Stimulated activated CD4-positive, alpha-beta T cell treated with anti-CD3 and anti-CD28 coated beads, Interleukin-1b, Interleukin-23, amount 100 ng/mL, for 24 hours (primary cell): ENCODE measurements around the gene DBN1.
A peak's percentile ranks its signal among the peaks of the same experiment; 100 is the strongest.

Source experiments
- DNase-seq, 4 experiments: peaks; one replicate each; pipeline ENCODE4 v3.0.0-alpha.2; 2020; ENCODE audit warnings: low read depth in 4 of 4, low spot score in 1 of 4

Gene DBN1

DNA sequence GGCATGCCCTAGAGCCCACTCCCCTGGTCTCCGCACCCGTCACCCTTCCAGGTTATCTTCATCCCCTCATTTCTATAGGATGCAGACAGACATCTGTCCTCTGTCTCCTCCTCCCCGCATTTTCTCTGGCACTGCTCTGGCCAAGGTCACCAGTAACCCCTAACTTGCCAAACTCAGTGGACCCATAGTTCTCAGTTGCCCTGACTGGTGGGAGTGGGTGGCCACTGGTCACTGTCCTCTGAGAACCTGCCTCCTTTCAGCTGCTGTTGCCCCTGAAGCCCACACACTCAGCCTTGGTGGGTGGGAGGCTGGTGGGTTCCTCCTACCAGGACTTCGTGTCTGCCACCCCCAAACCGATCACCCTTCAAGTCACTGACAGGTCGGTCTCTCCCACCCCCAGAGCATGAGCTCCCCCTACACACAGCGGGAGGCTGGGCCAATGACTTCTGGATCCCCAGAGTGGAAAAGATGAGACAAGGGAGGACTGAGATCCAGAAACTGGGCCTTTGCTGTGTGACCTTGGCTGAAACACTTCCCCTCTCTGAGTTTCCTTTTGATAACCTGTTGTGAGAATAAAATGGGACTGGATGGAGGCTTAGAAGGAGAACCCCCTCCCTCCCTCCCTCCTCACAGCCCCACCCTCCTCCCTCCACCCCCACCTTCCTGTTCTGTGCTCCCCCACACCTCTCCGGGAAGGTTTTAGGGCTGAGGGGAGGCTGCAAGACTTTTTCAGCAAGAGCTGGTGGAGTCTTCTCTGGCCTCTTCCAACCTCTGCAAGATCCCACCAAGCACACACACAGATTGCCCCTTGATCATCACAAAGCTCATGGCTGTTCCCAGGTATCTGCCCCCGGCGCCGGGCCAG is 2.4 kb upstream of the DBN1 start:
- no peak for DNase-seq

DNA sequence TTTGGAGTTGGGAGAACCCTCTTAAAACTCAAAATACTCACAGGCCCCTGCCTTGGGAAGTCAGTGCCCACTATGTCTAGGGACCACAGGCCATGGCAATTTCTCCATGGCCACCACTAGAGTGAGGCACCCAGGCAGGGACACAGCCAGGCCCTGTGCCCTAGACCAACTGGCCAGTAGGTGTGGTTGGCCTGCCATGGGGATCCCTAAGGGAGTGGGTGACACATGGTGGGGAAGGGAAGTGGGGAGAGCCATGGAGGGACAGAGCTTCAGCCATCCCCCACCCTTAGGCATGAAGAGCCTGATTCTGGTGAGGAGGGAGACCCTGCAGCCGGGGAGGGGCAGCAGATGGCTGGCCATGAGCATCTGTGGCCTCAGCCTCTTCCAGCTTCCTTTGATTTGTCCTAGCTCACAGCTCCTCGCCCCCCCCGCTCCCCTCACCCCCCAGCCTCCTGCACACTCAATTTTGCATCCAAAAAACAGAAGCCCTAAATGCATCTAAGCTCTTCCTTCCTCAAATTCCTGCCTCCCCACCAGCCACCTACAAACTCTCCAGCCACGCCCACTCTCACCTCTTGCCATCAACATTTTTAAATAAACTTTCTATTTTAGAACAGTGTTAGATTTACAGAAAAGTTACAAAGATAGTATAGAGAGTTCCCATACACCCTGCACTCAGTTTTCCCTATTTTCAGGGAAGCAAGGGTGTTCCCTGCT is 1.6 kb upstream of the DBN1 start:
- DNase-seq: no peak

GRCh38 chr5:177474002-177474476 is 605 bp upstream of the DBN1 start:
- DNase-seq: no peak

DNA sequence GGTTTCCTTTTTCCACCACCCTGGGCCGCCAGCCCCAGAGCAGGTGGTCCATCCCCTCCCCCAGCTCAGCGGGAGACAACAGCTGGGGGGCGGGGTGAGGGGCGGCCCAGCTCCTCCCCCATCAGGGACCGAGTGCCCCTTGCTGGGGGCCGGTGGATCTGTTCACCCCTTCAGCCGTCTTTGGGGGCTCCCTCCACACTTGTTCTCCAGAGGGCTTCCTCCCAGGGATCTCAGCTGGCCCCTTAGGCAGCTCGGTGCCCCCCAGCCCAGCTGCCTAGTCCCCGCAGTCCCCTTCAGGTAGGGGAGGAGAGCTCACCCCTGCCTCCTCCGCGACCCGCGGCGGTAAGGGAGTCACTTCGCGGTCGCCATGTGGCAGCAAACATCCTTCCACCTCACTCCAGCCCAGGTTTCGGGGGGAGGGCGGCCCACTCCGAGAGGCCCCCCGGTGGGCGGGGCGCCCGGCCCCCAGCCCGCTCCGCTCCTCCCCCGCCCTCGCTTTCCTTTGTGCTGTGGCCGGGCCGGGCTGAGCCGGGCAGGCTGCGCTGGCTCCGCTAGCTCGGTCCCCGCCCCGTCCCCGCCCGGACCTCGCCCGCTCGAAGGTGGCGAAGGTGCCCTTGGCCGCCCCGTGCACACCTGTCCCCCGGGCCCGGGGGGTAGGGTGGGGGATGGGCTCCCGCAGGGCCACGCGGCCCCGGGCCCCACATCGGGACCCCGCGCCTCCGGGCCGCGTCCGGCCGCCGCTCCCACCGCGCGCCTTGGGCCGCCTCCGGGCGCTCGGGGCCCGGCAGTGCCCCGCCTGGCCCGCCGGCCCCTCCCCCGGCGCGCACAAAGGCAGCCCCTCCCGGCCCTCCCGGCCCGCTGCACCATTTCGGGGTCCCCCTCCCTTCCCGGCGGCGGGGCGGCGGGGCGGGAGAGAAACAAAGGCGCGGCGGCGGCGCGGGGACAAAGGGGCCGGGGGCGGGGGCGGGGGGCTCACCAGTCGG is 683 bp downstream of the DBN1 start:
- DNase-seq: peak in 1 of 4 experiments; percentile 58

GRCh38 chr5:177471610-177472356 is 1.7 kb downstream of the DBN1 start:
- no peak for DNase-seq

GRCh38 chr5:177470759-177471536 is 2.5 kb downstream of the DBN1 start:
- no peak for DNase-seq

DNA sequence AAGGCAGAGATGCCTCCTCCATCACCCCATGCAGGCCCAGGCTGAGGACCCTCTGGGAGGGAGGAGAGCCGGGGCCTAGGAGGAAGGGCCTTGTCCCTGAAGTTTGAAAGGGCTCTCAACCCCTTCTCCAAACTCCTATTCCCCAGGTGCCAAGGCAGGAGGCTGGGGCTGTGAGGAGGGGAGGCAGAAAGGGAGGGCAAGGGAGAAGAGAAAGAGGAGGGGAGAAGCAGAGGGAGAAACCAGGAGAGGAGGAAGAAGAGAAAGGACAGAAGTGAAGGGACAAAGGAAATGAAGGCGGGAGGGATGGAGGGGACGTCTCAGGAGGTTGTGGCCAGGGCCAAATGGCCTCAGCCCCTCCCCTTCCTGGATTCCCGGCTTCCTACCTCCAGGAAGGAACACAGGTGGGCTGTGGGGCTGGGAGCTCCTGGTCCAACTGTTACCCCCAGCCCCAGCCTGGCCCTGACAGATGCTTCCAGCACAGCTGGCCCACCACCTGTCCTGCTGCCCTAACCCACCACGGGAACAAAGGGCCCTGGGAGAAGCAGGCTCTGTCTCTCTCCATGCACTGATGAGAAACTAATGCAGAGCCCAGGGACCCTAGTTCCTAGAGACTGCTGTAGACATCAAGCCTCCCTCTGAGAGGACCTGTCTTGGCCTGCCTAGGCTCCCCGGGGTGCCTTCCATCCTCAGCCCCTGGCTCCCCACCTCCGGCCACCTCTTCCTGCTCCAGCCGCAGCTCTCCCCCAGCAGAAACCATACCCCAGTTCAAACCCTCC is 3.5 kb downstream of the DBN1 start:
- DNase-seq: no peak

- no peak for DNase-seq
These were observed 4.5 kb downstream of the DBN1 start for GRCh38 chr5:177468685-177469628.

- no peak for DNase-seq
These were observed 5.1 kb downstream of the DBN1 start for GRCh38 chr5:177468329-177468684.

DNA sequence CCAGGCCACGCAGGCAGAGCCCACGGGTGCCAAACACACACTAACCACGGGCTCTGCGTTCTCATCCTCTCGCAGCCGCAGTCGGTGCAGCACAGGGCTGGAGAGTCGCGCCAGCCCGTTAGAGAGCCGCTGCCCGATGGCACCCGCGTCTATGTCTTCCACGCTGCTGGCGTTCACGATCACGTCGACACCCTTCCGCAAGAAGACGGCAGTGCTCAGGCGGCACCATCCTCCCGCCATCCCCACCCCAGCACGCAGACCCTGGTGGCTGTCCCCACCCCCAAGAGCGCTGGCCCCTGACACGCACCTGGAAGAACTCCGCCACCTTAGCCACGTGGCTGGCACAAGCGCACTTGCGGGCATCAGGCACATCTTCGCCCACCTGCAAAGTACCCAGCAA is 6.0 kb downstream of the DBN1 start:
- no peak for DNase-seq

- DNase-seq: no peak
These were observed 6.6 kb downstream of the DBN1 start for GRCh38 chr5:177466861-177467260.

DNA sequence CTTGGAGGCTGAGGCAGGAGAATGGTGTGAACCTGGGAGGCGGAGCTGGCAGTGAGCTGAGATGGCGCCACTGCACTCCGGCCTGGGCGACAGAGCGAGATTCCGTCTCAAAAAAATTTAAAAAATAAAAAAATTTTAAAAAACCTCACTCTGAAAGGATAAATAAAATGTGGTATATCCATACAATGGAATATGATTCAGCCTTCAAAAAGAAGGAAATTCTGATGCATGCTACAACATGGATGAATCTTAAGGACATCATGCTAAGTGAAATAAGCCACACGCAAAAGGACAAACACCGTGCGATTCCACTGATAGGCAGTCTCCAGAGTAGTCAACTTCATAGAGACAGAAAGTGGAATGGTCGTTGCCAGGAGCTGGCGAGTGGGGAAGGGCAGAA is 8.4 kb downstream of the DBN1 start:
- no peak for DNase-seq

- DNase-seq: no peak
These were observed 11.3 kb downstream of the DBN1 start for GRCh38 chr5:177462021-177462670.

DNA sequence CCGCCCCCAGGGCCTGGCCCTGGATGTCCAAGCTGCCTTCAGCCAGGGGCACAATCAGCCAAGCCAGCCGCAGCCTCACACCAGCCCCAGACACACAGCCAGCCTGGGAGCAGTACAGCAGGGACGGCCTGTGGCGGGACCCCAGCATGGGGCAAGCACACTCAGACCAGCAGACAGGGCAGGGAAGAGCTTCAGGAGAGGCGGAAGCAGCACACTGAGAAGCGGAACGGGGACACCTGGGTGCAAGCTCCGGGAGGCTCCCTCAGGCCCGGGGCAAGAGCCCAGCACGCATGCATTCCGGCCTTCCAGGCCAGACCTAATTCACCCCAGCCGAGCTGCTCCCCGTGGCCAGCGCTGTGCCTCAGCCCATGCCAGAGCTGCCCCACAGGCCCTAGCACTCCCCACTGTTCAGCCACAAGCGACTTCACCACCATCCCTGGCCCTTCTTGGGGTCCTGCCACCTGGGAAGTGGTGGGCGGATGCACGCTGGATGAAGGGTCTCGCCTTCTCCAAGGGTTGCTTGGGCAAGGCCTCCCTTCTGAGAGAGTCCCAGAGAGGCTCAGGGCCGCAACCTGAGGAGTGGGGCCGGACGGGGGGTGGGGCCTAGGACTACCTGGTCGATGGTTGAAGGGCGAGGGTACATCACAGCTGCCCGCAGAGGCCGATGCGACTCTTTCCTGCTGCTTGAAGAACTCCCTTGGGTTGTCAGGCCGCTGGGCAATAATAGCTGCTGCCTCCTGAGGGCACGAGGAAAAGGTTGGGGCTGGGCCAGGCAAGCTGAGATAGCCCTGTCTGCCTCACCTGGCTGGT is 13.4 kb downstream of the DBN1 start:
- DNase-seq: no peak

GRCh38 chr5:177459357-177459756 is 14.1 kb downstream of the DBN1 start:
- no peak for DNase-seq

GRCh38 chr5:177458912-177459350 is 14.5 kb downstream of the DBN1 start:
- DNase-seq: no peak
